ENCODE results near the gene VGLL4. TPM values are rescaled to one million over a fixed set of nuclear protein-coding genes. Genes with fewer than 3 reads are reported as not detected.

Gene VGLL4
- polyA plus RNA-seq, 2 of the 4 experiments (the other 2 are of a cell fraction): 24.7 to 28.1 TPM

DNA sequence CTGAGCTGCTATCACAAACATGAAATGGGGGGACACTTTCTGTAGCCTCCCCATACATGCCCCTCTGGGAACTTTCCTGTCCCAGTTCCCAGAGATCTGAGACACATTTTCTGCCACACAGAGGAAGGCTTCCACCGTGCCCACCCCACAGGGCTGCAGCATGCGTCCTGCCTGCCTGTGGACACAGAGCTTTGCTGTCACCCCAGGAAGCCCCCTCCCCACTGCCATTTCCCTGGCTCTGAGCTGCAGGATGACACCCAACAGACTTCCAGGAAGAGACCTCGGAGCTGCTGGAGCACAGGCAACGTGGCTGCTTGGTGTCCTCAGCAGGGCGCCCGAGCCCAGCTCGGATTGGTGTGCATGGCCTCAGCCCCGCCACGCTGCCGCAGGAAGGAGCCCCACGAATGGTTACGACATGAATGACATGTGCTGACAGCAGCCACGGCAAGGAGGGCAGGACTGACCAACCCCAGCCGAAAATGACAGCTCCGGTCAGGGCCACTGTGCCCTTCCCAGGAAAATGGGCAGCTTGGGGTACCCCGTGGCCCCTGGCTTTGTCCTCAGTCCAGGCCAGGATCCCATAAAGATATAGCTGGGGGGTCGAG, 81.3 kb downstream of the VGLL4 start:
- no peaks in the 10 kb centered on the region for H3K9me3 ChIP-seq
- 88% methylated on average over 12 of the region's 17 CpGs for WGBS (ENCODE audit: missing lambda C conversion rate)
- H3K4me1 ChIP-seq: peaks cover under 1% of the 10 kb centered on the region; the same call in 2 of the 3 replicates
- FAIRE-seq (no peak), DNase-seq (ENCODE audit: low read depth in 1 of 2, low spot score in 1 of 2) (no peak), ATAC-seq (no peak)
- H3K27ac ChIP-seq: no peak overlapping the region
- no peak for TF ChIP-seq HOXB5 (CRISPR knock-in tag; IDR thresholded peaks at IDR 0.05)
- TF ChIP-seq RNF2 (IDR thresholded peaks at IDR 0.05; ENCODE audit: borderline replicate concordance, low read depth): no peak
- TF ChIP-seq FOXS1 (CRISPR knock-in tag; IDR thresholded peaks at IDR 0.05): no peak
- TF ChIP-seq, protein P1, sequence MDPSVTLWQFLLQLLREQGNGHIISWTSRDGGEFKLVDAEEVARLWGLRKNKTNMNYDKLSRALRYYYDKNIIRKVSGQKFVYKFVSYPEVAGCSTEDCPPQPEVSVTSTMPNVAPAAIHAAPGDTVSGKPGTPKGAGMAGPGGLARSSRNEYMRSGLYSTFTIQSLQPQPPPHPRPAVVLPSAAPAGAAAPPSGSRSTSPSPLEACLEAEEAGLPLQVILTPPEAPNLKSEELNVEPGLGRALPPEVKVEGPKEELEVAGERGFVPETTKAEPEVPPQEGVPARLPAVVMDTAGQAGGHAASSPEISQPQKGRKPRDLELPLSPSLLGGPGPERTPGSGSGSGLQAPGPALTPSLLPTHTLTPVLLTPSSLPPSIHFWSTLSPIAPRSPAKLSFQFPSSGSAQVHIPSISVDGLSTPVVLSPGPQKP (IDR thresholded peaks at IDR 0.05; ENCODE audit: low read depth, low read length): no peak
- no peak for TF ChIP-seq JUN (IDR thresholded peaks at IDR 0.05)
- no peak for TF ChIP-seq NPAS2 (CRISPR knock-in tag; IDR thresholded peaks at IDR 0.05; ENCODE audit: borderline replicate concordance)
- TF ChIP-seq ESRRA (IDR thresholded peaks at IDR 0.05; ENCODE audit: borderline replicate concordance, low read length): no peak
- TF ChIP-seq, protein P2, sequence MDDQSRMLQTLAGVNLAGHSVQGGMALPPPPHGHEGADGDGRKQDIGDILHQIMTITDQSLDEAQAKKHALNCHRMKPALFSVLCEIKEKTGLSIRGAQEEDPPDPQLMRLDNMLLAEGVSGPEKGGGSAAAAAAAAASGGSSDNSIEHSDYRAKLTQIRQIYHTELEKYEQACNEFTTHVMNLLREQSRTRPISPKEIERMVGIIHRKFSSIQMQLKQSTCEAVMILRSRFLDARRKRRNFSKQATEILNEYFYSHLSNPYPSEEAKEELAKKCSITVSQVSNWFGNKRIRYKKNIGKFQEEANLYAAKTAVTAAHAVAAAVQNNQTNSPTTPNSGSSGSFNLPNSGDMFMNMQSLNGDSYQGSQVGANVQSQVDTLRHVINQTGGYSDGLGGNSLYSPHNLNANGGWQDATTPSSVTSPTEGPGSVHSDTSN (IDR thresholded peaks at IDR 0.05): no peak
- no peak for TF ChIP-seq FOSL2 (IDR thresholded peaks at IDR 0.05)
- no peak for TF ChIP-seq FOSL2 (CRISPR knock-in tag; IDR thresholded peaks at IDR 0.05)
- TF ChIP-seq HOXA7 (CRISPR knock-in tag; IDR thresholded peaks at IDR 0.05): no peak
- TF ChIP-seq ZC3H11A (IDR thresholded peaks at IDR 0.05): no peak
- TF ChIP-seq MYC (IDR thresholded peaks at IDR 0.05; ENCODE audit: borderline replicate concordance, low read length): no peak
- no peak for TF ChIP-seq CEBPB (IDR thresholded peaks at IDR 0.05)
- no peak for TF ChIP-seq BHLHE40 (IDR thresholded peaks at IDR 0.05; ENCODE audit: low read depth, low read length)
- no peak for TF ChIP-seq SREBF2 (IDR thresholded peaks at IDR 0.05)
- TF ChIP-seq CHD4 (IDR thresholded peaks at IDR 0.05; ENCODE audit: borderline replicate concordance): no peak
- POLR2A ChIA-PET: no interaction called here
- H3K4me3 ChIP-seq: no peak overlapping the region
- H3K4me2 ChIP-seq: no peak overlapping the region
- CTCF ChIA-PET: interaction anchor here (0.6 to 2.0 kb wide), 5 partner anchors 10 to 227 kb away, joined by 3 to 4 read pairs (median 4); no protein-coding TSS in a partner anchor

DNA sequence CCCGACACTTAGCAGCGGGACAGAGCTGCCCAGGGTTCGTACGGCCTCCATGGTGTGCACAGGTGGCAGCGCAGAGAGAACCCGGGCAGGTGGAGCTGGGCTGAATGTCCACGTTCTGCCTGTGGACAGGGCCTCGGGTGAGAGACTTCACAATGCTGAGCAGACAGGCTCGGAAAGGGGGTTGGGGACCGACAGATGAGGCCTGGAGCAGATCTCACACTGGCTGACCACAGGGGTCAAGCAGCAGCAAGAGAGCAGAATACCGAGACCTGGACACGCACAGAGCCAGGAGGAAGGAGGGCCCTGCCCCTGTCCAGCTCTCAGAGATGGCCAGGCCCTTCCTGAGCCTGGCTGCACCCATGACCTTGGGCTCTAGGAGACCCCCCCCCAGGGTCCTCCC, 83.0 kb downstream of the VGLL4 start:
- no peak for TF ChIP-seq PHF8 (IDR thresholded peaks at IDR 0.05; ENCODE audit: borderline replicate concordance, low read depth)
- TF ChIP-seq JUNB (IDR thresholded peaks at IDR 0.05): no peak
- TF ChIP-seq CHD4 (IDR thresholded peaks at IDR 0.05; ENCODE audit: borderline replicate concordance): no peak
- no peak for TF ChIP-seq EHF (CRISPR knock-in tag; IDR thresholded peaks at IDR 0.05)
- no peak for TF ChIP-seq NR3C1 (IDR thresholded peaks at IDR 0.05)
- TF ChIP-seq, protein P3, sequence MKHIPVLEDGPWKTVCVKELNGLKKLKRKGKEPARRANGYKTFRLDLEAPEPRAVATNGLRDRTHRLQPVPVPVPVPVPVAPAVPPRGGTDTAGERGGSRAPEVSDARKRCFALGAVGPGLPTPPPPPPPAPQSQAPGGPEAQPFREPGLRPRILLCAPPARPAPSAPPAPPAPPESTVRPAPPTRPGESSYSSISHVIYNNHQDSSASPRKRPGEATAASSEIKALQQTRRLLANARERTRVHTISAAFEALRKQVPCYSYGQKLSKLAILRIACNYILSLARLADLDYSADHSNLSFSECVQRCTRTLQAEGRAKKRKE (CRISPR knock-in tag; IDR thresholded peaks at IDR 0.05; ENCODE audit: low read depth): no peak
- no peak for TF ChIP-seq NPAS2 (CRISPR knock-in tag; IDR thresholded peaks at IDR 0.05; ENCODE audit: borderline replicate concordance)
- no peak for TF ChIP-seq BHLHE40 (IDR thresholded peaks at IDR 0.05; ENCODE audit: low read depth, low read length)
- TF ChIP-seq, protein P4, sequence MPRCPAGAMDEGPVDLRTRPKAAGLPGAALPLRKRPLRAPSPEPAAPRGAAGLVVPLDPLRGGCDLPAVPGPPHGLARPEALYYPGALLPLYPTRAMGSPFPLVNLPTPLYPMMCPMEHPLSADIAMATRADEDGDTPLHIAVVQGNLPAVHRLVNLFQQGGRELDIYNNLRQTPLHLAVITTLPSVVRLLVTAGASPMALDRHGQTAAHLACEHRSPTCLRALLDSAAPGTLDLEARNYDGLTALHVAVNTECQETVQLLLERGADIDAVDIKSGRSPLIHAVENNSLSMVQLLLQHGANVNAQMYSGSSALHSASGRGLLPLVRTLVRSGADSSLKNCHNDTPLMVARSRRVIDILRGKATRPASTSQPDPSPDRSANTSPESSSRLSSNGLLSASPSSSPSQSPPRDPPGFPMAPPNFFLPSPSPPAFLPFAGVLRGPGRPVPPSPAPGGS (IDR thresholded peaks at IDR 0.05): no peak
- no peak for TF ChIP-seq FOSB (CRISPR knock-in tag; IDR thresholded peaks at IDR 0.05)
- no peak for TF ChIP-seq FOSL2 (IDR thresholded peaks at IDR 0.05)
- no peak for TF ChIP-seq FOSL2 (CRISPR knock-in tag; IDR thresholded peaks at IDR 0.05)
- TF ChIP-seq, protein P5, sequence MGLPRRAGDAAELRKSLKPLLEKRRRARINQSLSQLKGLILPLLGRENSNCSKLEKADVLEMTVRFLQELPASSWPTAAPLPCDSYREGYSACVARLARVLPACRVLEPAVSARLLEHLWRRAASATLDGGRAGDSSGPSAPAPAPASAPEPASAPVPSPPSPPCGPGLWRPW (IDR thresholded peaks at IDR 0.05): no peak
- no peak for TF ChIP-seq JUN (IDR thresholded peaks at IDR 0.05)
- no peak for TF ChIP-seq ZNF302 (CRISPR knock-in tag; IDR thresholded peaks at IDR 0.05)
- no peak for TF ChIP-seq HOXB5 (CRISPR knock-in tag; IDR thresholded peaks at IDR 0.05)
- TF ChIP-seq, protein P6, sequence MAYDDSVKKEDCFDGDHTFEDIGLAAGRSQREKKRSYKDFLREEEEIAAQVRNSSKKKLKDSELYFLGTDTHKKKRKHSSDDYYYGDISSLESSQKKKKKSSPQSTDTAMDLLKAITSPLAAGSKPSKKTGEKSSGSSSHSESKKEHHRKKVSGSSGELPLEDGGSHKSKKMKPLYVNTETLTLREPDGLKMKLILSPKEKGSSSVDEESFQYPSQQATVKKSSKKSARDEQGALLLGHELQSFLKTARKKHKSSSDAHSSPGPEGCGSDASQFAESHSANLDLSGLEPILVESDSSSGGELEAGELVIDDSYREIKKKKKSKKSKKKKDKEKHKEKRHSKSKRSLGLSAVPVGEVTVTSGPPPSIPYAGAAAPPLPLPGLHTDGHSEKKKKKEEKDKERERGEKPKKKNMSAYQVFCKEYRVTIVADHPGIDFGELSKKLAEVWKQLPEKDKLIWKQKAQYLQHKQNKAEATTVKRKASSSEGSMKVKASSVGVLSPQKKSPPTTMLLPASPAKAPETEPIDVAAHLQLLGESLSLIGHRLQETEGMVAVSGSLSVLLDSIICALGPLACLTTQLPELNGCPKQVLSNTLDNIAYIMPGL (CRISPR knock-in tag; IDR thresholded peaks at IDR 0.05; ENCODE audit: borderline replicate concordance): no peak
- no peak for TF ChIP-seq RCOR1 (IDR thresholded peaks at IDR 0.05; ENCODE audit: low read depth, low read length)
- no peak for TF ChIP-seq POLR2AphosphoS2 (conservative IDR thresholded peaks at IDR 0.05; ENCODE audit: low read length)
- ATAC-seq (no peak; a peak in 1 of 6 replicates), DNase-seq (ENCODE audit: low read depth in 1 of 2, low spot score in 1 of 2) (no peak), FAIRE-seq (no peak)
- Histone ChIP-seq H3K27ac (no peak overlapping the region), H3K4me1 (no peaks in the 10 kb centered on the region), H3K4me2 (no peak overlapping the region), H3K9me3 (no peaks in the 10 kb centered on the region), H3K4me3 (no peak overlapping the region)
- POLR2A ChIA-PET: no interaction called here
- 91% methylated on average over 10 of the region's 12 CpGs for WGBS (ENCODE audit: missing lambda C conversion rate)
- CTCF ChIA-PET: interaction anchor here (0.9 to 1.4 kb wide), 3 partner anchors 14 to 23 kb away, joined by 3 to 4 read pairs (median 4); no protein-coding TSS in a partner anchor

All from A549 (cell line).